ENCODE data around the gene TOMM7.
A peak's percentile ranks its signal among the peaks of the same experiment; 100 is the strongest.

Gene TOMM7

DNA sequence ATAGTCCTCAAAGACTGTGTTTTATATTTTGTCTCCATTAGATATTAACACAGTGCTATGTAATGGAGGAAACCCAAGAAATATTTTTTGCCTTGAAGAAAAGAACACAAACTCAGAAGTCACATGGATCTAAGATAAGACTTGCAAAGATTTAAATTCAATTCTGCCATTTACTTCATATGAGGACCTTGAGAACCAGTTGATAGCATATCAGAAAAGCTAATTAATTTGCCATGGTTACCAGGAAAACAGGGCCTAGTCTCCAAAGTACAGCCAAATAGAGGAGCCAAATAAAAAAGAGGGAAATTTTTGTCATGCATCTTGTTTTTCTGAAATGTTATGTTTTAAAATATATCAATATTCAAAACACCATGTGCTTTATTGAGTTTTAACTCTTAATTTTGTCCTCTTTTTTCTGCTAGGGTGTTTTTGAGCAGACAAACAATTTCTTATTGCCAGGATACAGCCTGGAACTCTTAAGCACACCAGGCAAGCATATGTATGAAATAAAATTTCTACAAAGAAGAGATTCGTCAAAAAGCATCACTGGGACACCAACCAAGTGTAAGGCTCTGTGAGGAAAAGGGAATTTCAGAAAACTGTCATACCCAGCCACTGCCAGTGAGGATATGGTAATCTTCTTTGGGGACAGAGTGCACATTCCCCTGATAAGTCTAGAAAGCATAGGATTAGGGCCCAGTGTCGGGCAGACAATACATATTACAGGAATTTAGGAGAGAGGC lies 10.6 kb upstream of the TOMM7 start:
- H3K36me3 ChIP-seq (ENCODE audit: control insufficient read depth, insufficient read depth, low read length), result no peaks in the 10 kb centered on the region
- H3K9me3 ChIP-seq (ENCODE audit: control insufficient read depth, insufficient read depth, low read length), result no peaks in the 10 kb centered on the region
- no peak overlapping the region for H3K9ac ChIP-seq (ENCODE audit: low read depth, low read length)
- no peaks in the 10 kb centered on the region for H3K27me3 ChIP-seq (ENCODE audit: control insufficient read depth, insufficient read depth, low read length)
- no peak overlapping the region for H3K4me3 ChIP-seq (ENCODE audit: low read depth, low read length)
- H3K4me1 ChIP-seq (ENCODE audit: control insufficient read depth, insufficient read depth, low read length), result peaks cover 2% of the 10 kb centered on the region

DNA sequence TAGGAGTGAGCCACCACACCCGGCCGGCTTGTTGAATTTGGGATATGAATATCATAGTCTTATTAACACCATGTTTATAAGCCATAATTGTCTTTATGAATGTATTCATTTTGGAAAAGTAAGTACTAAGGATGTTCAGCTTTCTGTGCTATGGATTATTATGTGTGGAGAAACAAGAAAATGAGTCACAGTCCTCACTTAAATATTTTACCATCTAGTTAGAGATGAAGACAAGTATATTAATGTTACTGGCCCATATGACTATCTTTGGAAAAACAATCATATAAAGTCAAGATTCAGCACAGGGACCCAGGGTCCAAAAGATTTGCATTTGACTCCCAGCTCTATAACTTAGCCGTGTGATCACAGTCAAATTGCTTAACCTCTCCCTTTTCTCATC lies 9.8 kb upstream of the TOMM7 start:
- Histone ChIP-seq H3K4me3 (ENCODE audit: low read depth, low read length) (no peak overlapping the region), H3K27me3 (ENCODE audit: control insufficient read depth, insufficient read depth, low read length) (no peaks in the 10 kb centered on the region), H3K9ac (ENCODE audit: low read depth, low read length) (no peak overlapping the region), H3K36me3 (ENCODE audit: control insufficient read depth, insufficient read depth, low read length) (no peaks in the 10 kb centered on the region), H3K9me3 (ENCODE audit: control insufficient read depth, insufficient read depth, low read length) (no peaks in the 10 kb centered on the region), H3K4me1 (ENCODE audit: control insufficient read depth, insufficient read depth, low read length) (peaks cover 2% of the 10 kb centered on the region)

- Histone ChIP-seq H3K9ac (ENCODE audit: low read depth, low read length) (no peak overlapping the region), H3K36me3 (ENCODE audit: control insufficient read depth, insufficient read depth, low read length) (no peaks in the 10 kb centered on the region), H3K4me3 (ENCODE audit: low read depth, low read length) (no peak overlapping the region), H3K27me3 (ENCODE audit: control insufficient read depth, insufficient read depth, low read length) (no peaks in the 10 kb centered on the region), H3K4me1 (ENCODE audit: control insufficient read depth, insufficient read depth, low read length) (no peaks in the 10 kb centered on the region), H3K9me3 (ENCODE audit: control insufficient read depth, insufficient read depth, low read length) (no peaks in the 10 kb centered on the region)
Observed at GRCh38 chr7:22831602-22832305, 9.1 kb upstream of the TOMM7 start.

GRCh38 chr7:22827563-22827962 lies 4.9 kb upstream of the TOMM7 start:
- no peaks in the 10 kb centered on the region for H3K4me1 ChIP-seq (ENCODE audit: control insufficient read depth, insufficient read depth, low read length)
- no peaks in the 10 kb centered on the region for H3K36me3 ChIP-seq (ENCODE audit: control insufficient read depth, insufficient read depth, low read length)
- no peaks in the 10 kb centered on the region for H3K27me3 ChIP-seq (ENCODE audit: control insufficient read depth, insufficient read depth, low read length)
- no peak overlapping the region for H3K4me3 ChIP-seq (ENCODE audit: low read depth, low read length)
- H3K9me3 ChIP-seq (ENCODE audit: control insufficient read depth, insufficient read depth, low read length), result no peaks in the 10 kb centered on the region
- H3K9ac ChIP-seq (ENCODE audit: low read depth, low read length), result no peak overlapping the region

DNA sequence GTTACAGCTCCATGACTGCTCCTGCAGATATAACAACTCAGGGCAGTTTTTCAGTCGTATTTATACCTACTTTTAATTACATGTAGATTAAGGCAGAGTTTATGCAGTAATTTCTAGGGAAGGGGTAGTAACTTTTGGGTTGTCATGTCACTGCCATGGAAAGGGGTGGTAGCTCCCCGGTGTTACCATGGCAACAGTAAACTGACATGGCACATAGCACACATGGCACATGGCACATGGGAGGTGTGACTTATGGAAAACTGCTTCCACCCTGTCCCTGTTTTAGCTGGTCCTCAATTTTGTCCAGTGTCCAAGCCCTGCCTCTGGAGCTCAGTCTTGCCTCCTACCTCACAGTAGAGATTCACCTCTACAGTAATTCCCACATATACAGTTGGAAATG lies 3.9 kb upstream of the TOMM7 start:
- Histone ChIP-seq H3K36me3 (ENCODE audit: control insufficient read depth, insufficient read depth, low read length) (no peaks in the 10 kb centered on the region), H3K9me3 (ENCODE audit: control insufficient read depth, insufficient read depth, low read length) (no peaks in the 10 kb centered on the region), H3K4me1 (ENCODE audit: control insufficient read depth, insufficient read depth, low read length) (no peaks in the 10 kb centered on the region), H3K27me3 (ENCODE audit: control insufficient read depth, insufficient read depth, low read length) (no peaks in the 10 kb centered on the region), H3K4me3 (ENCODE audit: low read depth, low read length) (no peak overlapping the region), H3K9ac (ENCODE audit: low read depth, low read length) (no peak overlapping the region)

DNA sequence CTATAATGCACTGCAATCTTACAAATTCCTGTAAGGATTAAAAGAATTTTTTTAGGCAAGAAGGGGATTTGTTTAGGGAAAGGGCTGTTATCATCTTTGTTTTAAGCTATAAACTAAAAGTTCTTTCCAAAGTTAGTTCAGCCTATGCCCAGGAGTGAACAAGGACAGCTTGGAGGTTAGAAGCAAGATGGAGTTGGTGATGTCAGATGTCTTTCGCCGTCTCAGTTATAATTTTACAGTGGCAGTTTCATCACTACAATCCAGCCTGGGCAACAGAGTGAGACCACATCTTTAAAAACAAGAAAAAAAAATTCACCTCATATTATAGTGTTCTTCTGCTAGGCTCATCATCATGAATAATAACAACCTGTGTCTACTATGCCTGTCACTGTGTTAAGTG lies 2.1 kb upstream of the TOMM7 start:
- Histone ChIP-seq H3K4me3 (ENCODE audit: low read depth, low read length) (no peak overlapping the region), H3K9me3 (ENCODE audit: control insufficient read depth, insufficient read depth, low read length) (no peaks in the 10 kb centered on the region), H3K27me3 (ENCODE audit: control insufficient read depth, insufficient read depth, low read length) (no peaks in the 10 kb centered on the region), H3K36me3 (ENCODE audit: control insufficient read depth, insufficient read depth, low read length) (no peaks in the 10 kb centered on the region), H3K4me1 (ENCODE audit: control insufficient read depth, insufficient read depth, low read length) (peaks cover 3% of the 10 kb centered on the region), H3K9ac (ENCODE audit: low read depth, low read length) (no peak overlapping the region)

- Histone ChIP-seq H3K4me3 (ENCODE audit: low read depth, low read length) (peak overlapping the region; percentile 98), H3K36me3 (ENCODE audit: control insufficient read depth, insufficient read depth, low read length) (no peaks in the 10 kb centered on the region), H3K4me1 (ENCODE audit: control insufficient read depth, insufficient read depth, low read length) (peaks cover 3% of the 10 kb centered on the region), H3K9ac (ENCODE audit: low read depth, low read length) (peak overlapping the region; percentile 78), H3K27me3 (ENCODE audit: control insufficient read depth, insufficient read depth, low read length) (no peaks in the 10 kb centered on the region), H3K9me3 (ENCODE audit: control insufficient read depth, insufficient read depth, low read length) (no peaks in the 10 kb centered on the region)
Observed at GRCh38 chr7:22823142-22823497, 471 bp upstream of the TOMM7 start.

GRCh38 chr7:22821702-22822485 lies 755 bp downstream of the TOMM7 start:
- Histone ChIP-seq H3K9me3 (ENCODE audit: control insufficient read depth, insufficient read depth, low read length) (no peaks in the 10 kb centered on the region), H3K9ac (ENCODE audit: low read depth, low read length) (peak overlapping the region; percentile 91), H3K4me3 (ENCODE audit: low read depth, low read length) (peak overlapping the region; percentile 98), H3K27me3 (ENCODE audit: control insufficient read depth, insufficient read depth, low read length) (no peaks in the 10 kb centered on the region), H3K36me3 (ENCODE audit: control insufficient read depth, insufficient read depth, low read length) (no peaks in the 10 kb centered on the region), H3K4me1 (ENCODE audit: control insufficient read depth, insufficient read depth, low read length) (peaks cover 3% of the 10 kb centered on the region)

DNA sequence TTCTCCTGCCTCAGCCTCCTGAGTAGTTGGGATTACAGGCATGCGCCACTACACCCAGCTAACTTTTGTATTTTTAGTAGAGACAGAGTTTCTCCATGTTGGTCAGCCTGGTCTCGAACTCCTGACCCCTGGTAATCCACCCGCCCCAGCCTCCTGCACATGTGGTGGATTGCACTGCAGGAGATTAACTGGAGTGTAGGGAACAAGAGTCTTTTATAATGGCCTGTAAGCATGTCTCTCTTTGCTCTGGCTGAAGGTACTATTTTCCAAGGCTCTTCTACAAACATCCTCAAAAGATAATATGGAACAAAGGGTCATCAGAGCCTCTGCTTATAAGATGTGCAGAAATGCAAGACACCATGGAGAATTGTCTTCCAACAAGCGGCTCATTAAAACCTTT lies 3.2 kb downstream of the TOMM7 start:
- Histone ChIP-seq H3K9ac (ENCODE audit: low read depth, low read length) (no peak overlapping the region), H3K4me1 (ENCODE audit: control insufficient read depth, insufficient read depth, low read length) (peaks cover 3% of the 10 kb centered on the region), H3K36me3 (ENCODE audit: control insufficient read depth, insufficient read depth, low read length) (no peaks in the 10 kb centered on the region), H3K4me3 (ENCODE audit: low read depth, low read length) (peak overlapping the region; percentile 33), H3K27me3 (ENCODE audit: control insufficient read depth, insufficient read depth, low read length) (no peaks in the 10 kb centered on the region), H3K9me3 (ENCODE audit: control insufficient read depth, insufficient read depth, low read length) (no peaks in the 10 kb centered on the region)

DNA sequence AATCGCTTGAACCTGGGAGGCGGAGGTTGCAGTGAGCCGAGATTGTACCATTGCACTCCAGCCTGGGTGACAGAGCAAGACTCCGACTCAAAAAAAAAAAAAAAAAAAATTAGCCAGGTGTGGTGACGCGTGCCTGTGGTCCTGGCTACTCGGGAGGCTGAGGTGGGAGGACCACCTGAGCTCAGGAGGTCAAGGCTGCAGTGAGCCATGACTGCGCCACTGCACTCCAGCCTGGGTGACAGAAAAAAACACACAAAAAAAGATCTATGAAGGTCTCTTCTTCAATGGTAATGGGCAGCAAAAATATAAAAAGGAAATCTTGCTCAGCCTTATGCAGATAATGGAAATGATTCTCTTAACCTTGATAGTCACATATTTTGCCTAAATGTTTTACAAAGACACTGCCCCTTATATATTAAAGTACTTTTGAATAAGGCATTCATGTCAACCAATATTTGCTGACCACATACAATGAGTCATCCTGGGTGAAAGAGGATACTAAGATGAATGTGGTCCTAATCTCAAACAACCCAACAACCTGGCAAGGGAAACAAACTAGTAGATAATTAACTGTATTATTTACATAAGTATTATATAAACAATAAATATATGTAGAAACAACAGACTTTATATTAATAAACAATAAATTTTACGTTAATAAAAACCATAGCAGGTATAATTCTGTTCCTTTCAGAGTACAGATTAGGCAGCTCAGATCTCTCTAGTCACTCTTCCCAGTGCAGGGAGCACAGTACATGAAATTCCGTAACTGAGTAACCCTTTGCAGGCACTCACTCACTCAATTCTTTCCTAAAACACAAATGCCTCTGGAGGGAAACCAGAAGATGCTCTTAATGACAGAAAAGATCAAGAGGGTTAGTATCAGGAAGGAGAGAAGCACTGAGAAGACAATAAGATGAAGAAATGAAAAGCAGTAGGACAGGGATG lies 8.1 kb downstream of the TOMM7 start:
- Histone ChIP-seq H3K36me3 (ENCODE audit: control insufficient read depth, insufficient read depth, low read length) (no peaks in the 10 kb centered on the region), H3K9ac (ENCODE audit: low read depth, low read length) (no peak overlapping the region), H3K4me3 (ENCODE audit: low read depth, low read length) (no peak overlapping the region), H3K9me3 (ENCODE audit: control insufficient read depth, insufficient read depth, low read length) (no peaks in the 10 kb centered on the region), H3K27me3 (ENCODE audit: control insufficient read depth, insufficient read depth, low read length) (no peaks in the 10 kb centered on the region), H3K4me1 (ENCODE audit: control insufficient read depth, insufficient read depth, low read length) (peaks cover 17% of the 10 kb centered on the region)

GRCh38 chr7:22812353-22812752 lies 10.3 kb downstream of the TOMM7 start:
- peaks cover 20% of the 10 kb centered on the region for H3K4me1 ChIP-seq (ENCODE audit: control insufficient read depth, insufficient read depth, low read length)
- no peaks in the 10 kb centered on the region for H3K27me3 ChIP-seq (ENCODE audit: control insufficient read depth, insufficient read depth, low read length)
- H3K4me3 ChIP-seq (ENCODE audit: low read depth, low read length), result no peak overlapping the region
- no peaks in the 10 kb centered on the region for H3K9me3 ChIP-seq (ENCODE audit: control insufficient read depth, insufficient read depth, low read length)
- no peaks in the 10 kb centered on the region for H3K36me3 ChIP-seq (ENCODE audit: control insufficient read depth, insufficient read depth, low read length)
- no peak overlapping the region for H3K9ac ChIP-seq (ENCODE audit: low read depth, low read length)

Measured in iPS-15b (cell line).